Measurements from ENCODE around the gene YAF2. TPM values are rescaled to one million over a fixed set of nuclear protein-coding genes. Genes with fewer than 3 reads are reported as not detected.

YAF2 gene
- total RNA-seq, 1 experiment from 2014 or later, result 27.6 TPM

DNA sequence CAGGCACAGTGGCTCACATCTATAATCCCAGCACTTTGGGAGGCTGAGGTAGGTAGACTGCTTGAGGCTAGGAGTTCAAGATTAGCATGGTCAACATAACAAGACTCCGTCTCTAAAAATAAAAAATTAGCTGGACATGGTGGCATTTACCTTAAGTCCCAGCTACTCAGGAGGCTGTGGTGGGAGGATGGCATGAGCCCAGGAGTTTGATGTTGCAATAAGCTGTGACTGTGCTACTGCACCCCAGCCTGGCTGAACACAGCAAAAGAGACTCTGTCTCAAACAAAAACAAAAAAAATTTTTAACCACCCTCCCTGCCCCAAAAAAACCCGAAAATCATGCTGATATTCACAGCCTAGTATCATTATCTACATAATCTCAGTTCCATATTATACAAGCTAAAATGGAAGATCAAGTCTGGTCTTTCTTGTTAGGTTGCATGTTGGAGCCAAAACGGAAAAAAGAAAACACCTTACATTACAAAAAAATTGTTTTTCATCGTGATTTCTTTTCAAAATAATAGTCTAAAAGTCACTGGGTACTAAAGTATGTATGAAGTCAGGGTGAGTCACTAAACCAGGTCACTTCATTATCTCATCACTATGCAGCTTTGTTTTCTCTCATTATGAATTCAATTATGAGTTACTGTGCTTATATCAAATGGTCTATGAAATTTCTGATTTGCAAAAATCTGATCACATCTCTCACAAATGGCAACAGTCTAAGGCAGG, 107.2 kb downstream of the YAF2 start:
- in situ Hi-C loops (cut with HindIII; ENCODE audit: low pct_unique_long_range_greater_than_20kb, low sequenced_read_pairs), result no loop called here
- POLR2A ChIA-PET, result interaction anchor here (0.6 kb wide), 1 partner anchor 9 kb away, joined by 5 read pairs; no protein-coding TSS in a partner anchor
- peaks cover 10% of the 10 kb centered on the region; the same call in 1 of the 2 replicates for H3K4me1 ChIP-seq (ENCODE audit: control insufficient read depth, insufficient read depth, low read length)

DNA sequence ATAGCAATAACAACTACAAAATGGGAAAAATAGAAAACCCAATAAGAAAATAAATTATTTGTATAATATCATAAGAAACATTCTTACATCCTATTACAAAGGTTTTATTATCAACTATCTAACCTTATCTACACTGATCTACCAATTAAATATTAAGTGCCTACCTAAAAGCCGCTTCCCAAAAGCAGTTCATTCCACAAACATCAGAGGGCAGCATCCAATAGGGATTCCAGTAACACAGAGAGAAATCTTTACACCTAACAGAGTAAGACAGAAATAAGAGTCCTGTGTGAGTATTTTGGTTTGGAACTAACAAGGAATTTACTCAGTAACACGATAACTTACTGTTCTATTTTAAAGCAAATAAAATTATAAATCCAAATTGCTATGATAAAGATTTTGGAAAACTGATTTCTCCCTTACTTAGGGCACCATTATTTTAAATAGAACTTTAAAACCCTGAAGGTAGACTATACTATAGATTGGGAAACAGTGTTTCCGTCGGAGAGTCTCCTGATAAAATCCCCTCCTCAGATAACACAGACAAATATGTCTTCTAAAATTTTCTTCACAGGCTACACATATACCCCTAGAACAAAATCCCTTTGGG, 108.3 kb downstream of the YAF2 start:
- in situ Hi-C loops (cut with HindIII; ENCODE audit: low pct_unique_long_range_greater_than_20kb, low sequenced_read_pairs), result no loop called here
- Histone ChIP-seq H3K27me3 (ENCODE audit: control insufficient read depth, insufficient read depth, low read length) (no peaks in the 10 kb centered on the region), H3K36me3 (ENCODE audit: control insufficient read depth, insufficient read depth, low read length) (no peaks in the 10 kb centered on the region), H3K4me1 (ENCODE audit: control insufficient read depth, insufficient read depth, low read length) (peaks cover 10% of the 10 kb centered on the region; the same call in 1 of the 2 replicates), H3K27ac (ENCODE audit: low read length) (no peak overlapping the region), H3K9me3 (ENCODE audit: control insufficient read depth, insufficient read depth, low read depth, low read length) (no peaks in the 10 kb centered on the region), H3K4me3 (ENCODE audit: low read depth in 2 of 2, low read length in 2 of 2) (no peak overlapping the region)
- ChIA-PET CTCF (no interaction called here), POLR2A (no interaction called here)
- no TSS peak for BruUV-seq (replicated peaks)
- DNase-seq (ENCODE audit: low read depth, low spot score), result no peak
- TF ChIP-seq SIN3A (IDR thresholded peaks at IDR 0.05; ENCODE audit: borderline replicate concordance, insufficient read depth, low read depth, low read length) (no peak), TCF7L2 (IDR thresholded peaks at IDR 0.05; ENCODE audit: low read depth, low read length) (no peak), POLR2AphosphoS5 (IDR thresholded peaks at IDR 0.05; ENCODE audit: low read depth, low read length) (no peak)
- TF ChIP-seq, protein P1, sequence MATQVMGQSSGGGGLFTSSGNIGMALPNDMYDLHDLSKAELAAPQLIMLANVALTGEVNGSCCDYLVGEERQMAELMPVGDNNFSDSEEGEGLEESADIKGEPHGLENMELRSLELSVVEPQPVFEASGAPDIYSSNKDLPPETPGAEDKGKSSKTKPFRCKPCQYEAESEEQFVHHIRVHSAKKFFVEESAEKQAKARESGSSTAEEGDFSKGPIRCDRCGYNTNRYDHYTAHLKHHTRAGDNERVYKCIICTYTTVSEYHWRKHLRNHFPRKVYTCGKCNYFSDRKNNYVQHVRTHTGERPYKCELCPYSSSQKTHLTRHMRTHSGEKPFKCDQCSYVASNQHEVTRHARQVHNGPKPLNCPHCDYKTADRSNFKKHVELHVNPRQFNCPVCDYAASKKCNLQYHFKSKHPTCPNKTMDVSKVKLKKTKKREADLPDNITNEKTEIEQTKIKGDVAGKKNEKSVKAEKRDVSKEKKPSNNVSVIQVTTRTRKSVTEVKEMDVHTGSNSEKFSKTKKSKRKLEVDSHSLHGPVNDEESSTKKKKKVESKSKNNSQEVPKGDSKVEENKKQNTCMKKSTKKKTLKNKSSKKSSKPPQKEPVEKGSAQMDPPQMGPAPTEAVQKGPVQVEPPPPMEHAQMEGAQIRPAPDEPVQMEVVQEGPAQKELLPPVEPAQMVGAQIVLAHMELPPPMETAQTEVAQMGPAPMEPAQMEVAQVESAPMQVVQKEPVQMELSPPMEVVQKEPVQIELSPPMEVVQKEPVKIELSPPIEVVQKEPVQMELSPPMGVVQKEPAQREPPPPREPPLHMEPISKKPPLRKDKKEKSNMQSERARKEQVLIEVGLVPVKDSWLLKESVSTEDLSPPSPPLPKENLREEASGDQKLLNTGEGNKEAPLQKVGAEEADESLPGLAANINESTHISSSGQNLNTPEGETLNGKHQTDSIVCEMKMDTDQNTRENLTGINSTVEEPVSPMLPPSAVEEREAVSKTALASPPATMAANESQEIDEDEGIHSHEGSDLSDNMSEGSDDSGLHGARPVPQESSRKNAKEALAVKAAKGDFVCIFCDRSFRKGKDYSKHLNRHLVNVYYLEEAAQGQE (IDR thresholded peaks at IDR 0.05; ENCODE audit: insufficient read depth in 1 of 2, low read depth in 2 of 2, low read length in 1 of 2), result no peak
- TF ChIP-seq, protein P2, sequence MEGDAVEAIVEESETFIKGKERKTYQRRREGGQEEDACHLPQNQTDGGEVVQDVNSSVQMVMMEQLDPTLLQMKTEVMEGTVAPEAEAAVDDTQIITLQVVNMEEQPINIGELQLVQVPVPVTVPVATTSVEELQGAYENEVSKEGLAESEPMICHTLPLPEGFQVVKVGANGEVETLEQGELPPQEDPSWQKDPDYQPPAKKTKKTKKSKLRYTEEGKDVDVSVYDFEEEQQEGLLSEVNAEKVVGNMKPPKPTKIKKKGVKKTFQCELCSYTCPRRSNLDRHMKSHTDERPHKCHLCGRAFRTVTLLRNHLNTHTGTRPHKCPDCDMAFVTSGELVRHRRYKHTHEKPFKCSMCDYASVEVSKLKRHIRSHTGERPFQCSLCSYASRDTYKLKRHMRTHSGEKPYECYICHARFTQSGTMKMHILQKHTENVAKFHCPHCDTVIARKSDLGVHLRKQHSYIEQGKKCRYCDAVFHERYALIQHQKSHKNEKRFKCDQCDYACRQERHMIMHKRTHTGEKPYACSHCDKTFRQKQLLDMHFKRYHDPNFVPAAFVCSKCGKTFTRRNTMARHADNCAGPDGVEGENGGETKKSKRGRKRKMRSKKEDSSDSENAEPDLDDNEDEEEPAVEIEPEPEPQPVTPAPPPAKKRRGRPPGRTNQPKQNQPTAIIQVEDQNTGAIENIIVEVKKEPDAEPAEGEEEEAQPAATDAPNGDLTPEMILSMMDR (IDR thresholded peaks at IDR 0.05), result peak; percentile 78; the same call in 1 of the 2 replicates
- intact Hi-C loops (cut with micrococcal nuclease; ENCODE audit: unreplicated experiment), result loop anchor here (5.0 kb wide), 1 partner anchor 203 kb away; no protein-coding TSS in a partner anchor
- ATAC-seq, result peak; percentile 78; the same call in 1 of the 2 replicates

More for the DNA sequence above, 107.2 kb downstream of the YAF2 start:
- no peak overlapping the region for H3K4me3 ChIP-seq (ENCODE audit: low read depth in 2 of 2, low read length in 2 of 2)
- H3K27me3 ChIP-seq (ENCODE audit: control insufficient read depth, insufficient read depth, low read length), result no peaks in the 10 kb centered on the region
- H3K27ac ChIP-seq (ENCODE audit: low read length), result no peak overlapping the region
- ATAC-seq (peak; percentile 51; the same call in 1 of the 2 replicates), DNase-seq (ENCODE audit: low read depth, low spot score) (no peak)
- no TSS peak for BruUV-seq (replicated peaks)
- no peaks in the 10 kb centered on the region for H3K36me3 ChIP-seq (ENCODE audit: control insufficient read depth, insufficient read depth, low read length)
- no peaks in the 10 kb centered on the region for H3K9me3 ChIP-seq (ENCODE audit: control insufficient read depth, insufficient read depth, low read depth, low read length)
- no peak for TF ChIP-seq TCF7L2 (IDR thresholded peaks at IDR 0.05; ENCODE audit: low read depth, low read length)
- TF ChIP-seq, protein P2 (IDR thresholded peaks at IDR 0.05), result no peak
- no peak for TF ChIP-seq SIN3A (IDR thresholded peaks at IDR 0.05; ENCODE audit: borderline replicate concordance, insufficient read depth, low read depth, low read length)
- TF ChIP-seq, protein P1 (IDR thresholded peaks at IDR 0.05; ENCODE audit: insufficient read depth in 1 of 2, low read depth in 2 of 2, low read length in 1 of 2), result no peak
- no peak for TF ChIP-seq POLR2AphosphoS5 (IDR thresholded peaks at IDR 0.05; ENCODE audit: low read depth, low read length)
- CTCF ChIA-PET, result interaction anchor here (0.6 kb wide), 1 partner anchor 201 kb away, joined by 3 read pairs; no protein-coding TSS in a partner anchor
- intact Hi-C loops (cut with micrococcal nuclease; ENCODE audit: unreplicated experiment), result no loop called here

All from Panc1 (cell line).